CD4-positive, alpha-beta T cell (primary cell): Measurements from ENCODE around the gene SLC41A3. TPM values are rescaled to one million over a fixed set of nuclear protein-coding genes. Genes with fewer than 3 reads are reported as not detected.

Experiments
- ATAC-seq: fragments of 200-7000 bp; cut with Tn5 transposase; one replicate; pipeline ENCODE4 v1.10.0; 2022; ENCODE audit warnings: mild to moderate bottlenecking; ENCODE audit not compliant: poor library complexity
- CTCF ChIA-PET: fragments of 350-600 bp; sonication (Branson Sonifier 250); formaldehyde crosslinking; loops from one replicate; lab custom pipeline; 2021; ENCODE audit warnings: antibody characterized with exemption, inconsistent platforms; lab: Charles Lee
- POLR2A ChIA-PET: fragments of 350-600 bp; sonication (Branson Sonifier 250); formaldehyde crosslinking; loops from one replicate; lab custom pipeline; 2021; ENCODE audit warnings: antibody characterized with exemption, inconsistent platforms; lab: Charles Lee
- DNase-seq, 14 experiments: peaks; one replicate each; pipeline ENCODE4 v3.0.0-alpha.2; 2013 to 2020; ENCODE audit warnings: mixed read lengths in 2 of 14
- H3K27ac ChIP-seq, 2 donors: one replicate each; pipeline versions ENCODE4 v1.5.1 to v1.7.0; 2013; ENCODE audit warnings: low read length in 2 of 2, low read depth in 1 of 2, mild to moderate bottlenecking in 1 of 2
- H3K27me3 ChIP-seq, 2 experiments: 1 replicate in 1 of 2; 2 replicates in 1 of 2; pipeline versions ENCODE4 v1.6.1 to v1.7.0; 2013; ENCODE audit warnings: low read length in 2 of 2, control low read depth in 1 of 2, mild to moderate bottlenecking in 1 of 2, moderate library complexity in 1 of 2; ENCODE audit not compliant: insufficient read depth in 2 of 2, control insufficient read depth in 1 of 2
- H3K36me3 ChIP-seq: one replicate; pipeline ENCODE4 v1.6.1; 2013; ENCODE audit warnings: low read length, control low read depth; ENCODE audit not compliant: insufficient read depth
- H3K4me1 ChIP-seq: one replicate; pipeline ENCODE4 v1.6.1; 2013; ENCODE audit warnings: low read length, control low read depth; ENCODE audit not compliant: insufficient read depth
- H3K4me3 ChIP-seq: one replicate; pipeline ENCODE4 v1.5.1; 2013; ENCODE audit warnings: mild to moderate bottlenecking, low read length, moderate library complexity
- H3K9me3 ChIP-seq, 2 experiments: 1 replicate in 1 of 2; 2 replicates in 1 of 2; pipeline versions ENCODE4 v1.6.1 to v1.7.0; 2013; ENCODE audit warnings: low read length in 2 of 2, mild to moderate bottlenecking in 2 of 2, control low read depth in 1 of 2, moderate library complexity in 1 of 2; ENCODE audit not compliant: control insufficient read depth in 1 of 2, insufficient read depth in 1 of 2
- H3K27ac Mint-ChIP-seq: one replicate; pipeline ENCODE4 v1.8.0; 2020; ENCODE audit warnings: mixed read lengths
- H3K27me3 Mint-ChIP-seq: one replicate; pipeline ENCODE4 v1.8.0; 2021; ENCODE audit warnings: mixed read lengths
- H3K36me3 Mint-ChIP-seq: one replicate; pipeline ENCODE4 v1.8.0; 2021; ENCODE audit warnings: low read depth, mixed read lengths
- H3K4me1 Mint-ChIP-seq: one replicate; pipeline ENCODE4 v1.8.0; 2021; ENCODE audit warnings: low read depth, mixed read lengths
- H3K4me3 Mint-ChIP-seq: one replicate; pipeline ENCODE4 v1.8.0; 2020; ENCODE audit warnings: mild to moderate bottlenecking, mixed read lengths
- H3K9me3 Mint-ChIP-seq: one replicate; pipeline ENCODE4 v1.8.0; 2020; ENCODE audit warnings: mixed read lengths
- CTCF ChIP-seq: fragments of 200-600 bp; IDR thresholded peaks from one replicate; pipeline ENCODE4 v1.8.0; 2022; ENCODE audit warnings: antibody characterized with exemption, mild to moderate bottlenecking
- intact Hi-C, 2 experiments: fragments of 100-400 bp; cut with DNase I in 1 of 2; cut with micrococcal nuclease in 1 of 2; formaldehyde crosslinking; loops; one replicate each; pipeline versions ENCODE4 v1.15.1 to v1.9.0; 2023 to 2025; cut with DNase I, micrococcal nuclease
- total RNA-seq, 174 experiments: library from RNA in 2 of 174; stranded (reverse) in 2 of 174; gene quantifications; one replicate each; pipeline ENCODE4 v1.2.3 and lab custom pipeline; 2021 to 2026

SLC41A3 gene
- total RNA-seq, 2 experiments from 2014 or later = 26.5 to 29.1 TPM

GRCh38 chr3:126110431-126111125 lies 26.7 kb upstream of the SLC41A3 start:
- no peak for TF ChIP-seq CTCF
- no peaks in the 10 kb centered on the region for H3K9me3 Mint-ChIP-seq
- POLR2A ChIA-PET = no interaction called here
- no peak overlapping the region for H3K27ac Mint-ChIP-seq
- H3K4me3 Mint-ChIP-seq = no peak overlapping the region
- no peak for ATAC-seq
- Histone ChIP-seq H3K36me3 (no peaks in the 10 kb centered on the region), H3K27ac (no peak overlapping the region), H3K27me3 (no peaks in the 10 kb centered on the region), H3K4me1 (no peaks in the 10 kb centered on the region), H3K9me3 (no peaks in the 10 kb centered on the region), H3K4me3 (no peak overlapping the region)
- no peaks in the 10 kb centered on the region for H3K36me3 Mint-ChIP-seq
- intact Hi-C loops = no loop called here
- H3K27me3 Mint-ChIP-seq = no peaks in the 10 kb centered on the region
- DNase-seq = peak in 1 of 14 experiments; percentile 2
- CTCF ChIA-PET = no interaction called here
- no peaks in the 10 kb centered on the region for H3K4me1 Mint-ChIP-seq

GRCh38 chr3:126109880-126110235 lies 25.9 kb upstream of the SLC41A3 start:
- Histone ChIP-seq H3K4me1 (no peaks in the 10 kb centered on the region), H3K27me3 (no peaks in the 10 kb centered on the region), H3K27ac (no peak overlapping the region), H3K9me3 (no peaks in the 10 kb centered on the region), H3K4me3 (no peak overlapping the region), H3K36me3 (no peaks in the 10 kb centered on the region)
- TF ChIP-seq CTCF = no peak
- no peak overlapping the region for H3K27ac Mint-ChIP-seq
- H3K36me3 Mint-ChIP-seq = no peaks in the 10 kb centered on the region
- ATAC-seq (no peak), DNase-seq (peak in 1 of 14 experiments; percentile 2)
- ChIA-PET CTCF (no interaction called here), POLR2A (no interaction called here)
- intact Hi-C loops = no loop called here
- no peaks in the 10 kb centered on the region for H3K4me1 Mint-ChIP-seq
- no peaks in the 10 kb centered on the region for H3K9me3 Mint-ChIP-seq
- no peak overlapping the region for H3K4me3 Mint-ChIP-seq
- H3K27me3 Mint-ChIP-seq = no peaks in the 10 kb centered on the region

- Mint-ChIP-seq H3K4me1 (no peaks in the 10 kb centered on the region), H3K36me3 (no peaks in the 10 kb centered on the region), H3K27me3 (no peaks in the 10 kb centered on the region), H3K27ac (no peak overlapping the region), H3K9me3 (no peaks in the 10 kb centered on the region), H3K4me3 (no peak overlapping the region)
- Histone ChIP-seq H3K27ac (no peak overlapping the region), H3K4me3 (no peak overlapping the region), H3K4me1 (no peaks in the 10 kb centered on the region), H3K36me3 (no peaks in the 10 kb centered on the region), H3K9me3 (no peaks in the 10 kb centered on the region), H3K27me3 (no peaks in the 10 kb centered on the region)
- ATAC-seq (no peak), DNase-seq (peak in 1 of 14 experiments; percentile 1)
- ChIA-PET POLR2A (no interaction called here), CTCF (no interaction called here)
- intact Hi-C loops = no loop called here
- TF ChIP-seq CTCF = no peak
These were observed 25.4 kb upstream of the SLC41A3 start for GRCh38 chr3:126109146-126109879.
